Measurements from ENCODE around the gene SACS.

SACS gene

DNA sequence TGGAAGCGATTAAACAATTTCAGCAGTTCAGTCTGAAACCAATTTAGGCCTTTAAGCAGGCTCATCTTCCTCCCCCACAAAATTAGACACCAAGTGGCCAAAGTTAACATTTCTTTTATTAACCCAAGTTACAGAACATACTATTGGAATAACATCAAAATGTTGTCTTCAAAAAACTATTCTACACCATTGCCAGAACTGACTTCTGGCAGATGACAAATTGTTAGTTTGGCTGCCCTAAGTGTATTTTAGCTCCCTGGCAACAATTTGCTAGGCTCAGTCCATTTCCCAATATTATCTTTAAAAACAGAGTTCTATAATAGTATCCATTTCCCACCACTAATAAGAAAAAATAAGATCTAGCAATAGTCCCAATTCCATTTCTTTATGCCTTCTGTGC, 144.9 kb downstream of the SACS start:
- DNase-seq (ENCODE audit: low spot score) = no peak

DNA sequence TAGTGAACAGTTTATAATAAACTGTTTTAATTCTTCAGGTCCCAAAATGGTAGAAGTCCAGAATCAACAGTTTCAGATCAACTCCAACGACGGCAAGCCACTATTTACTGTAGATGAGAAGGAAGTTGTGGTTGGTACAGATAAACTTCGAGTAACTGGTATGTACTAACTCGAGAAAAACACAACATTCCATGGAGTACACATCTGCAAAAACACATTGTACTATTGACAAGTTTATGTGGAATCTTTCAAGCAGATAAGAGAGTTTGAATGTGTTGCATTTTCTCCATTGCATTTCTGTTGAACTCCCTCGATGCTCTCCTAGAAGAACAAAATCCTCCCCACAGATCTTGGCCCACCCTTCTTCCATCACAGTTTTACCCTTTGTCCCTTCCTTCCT, 154.2 kb downstream of the SACS start:
- DNase-seq (ENCODE audit: low spot score) = no peak
